Muscle of arm (tissue), 12 donors: ENCODE results near the gene SERPING1. TPM values are rescaled to one million over a fixed set of nuclear protein-coding genes. Genes with fewer than 3 reads are reported as not detected.
A peak's percentile ranks its signal among the peaks of the same experiment; 100 is the strongest.

Experiments
- DNase-seq: peaks from one replicate; pipeline ENCODE4 v3.0.0-alpha.2; 2013
- polyA plus RNA-seq, 12 donors: library from polyadenylated mRNA; unstranded; fragments of 120-200 nt; gene quantifications; one replicate each; pipeline ENCODE4 v1.2.1, GENCODE V29; 2013; ENCODE audit not compliant: insufficient read length in 12 of 12

Gene SERPING1
- polyA plus RNA-seq, 12 donors, result 74.1 to 187 (median 90.7) TPM; not detected in 1

GRCh38 chr11:57588046-57588710, 9.3 kb upstream of the SERPING1 start:
- DNase-seq, result no peak

GRCh38 chr11:57596266-57596885, 1.1 kb upstream of the SERPING1 start:
- no peak for DNase-seq

- DNase-seq, result peak; percentile 88
Measured at GRCh38 chr11:57597916-57598830, 688 bp downstream of the SERPING1 start.

- no peak for DNase-seq
Measured at GRCh38 chr11:57598831-57599155, 1.3 kb downstream of the SERPING1 start.

- DNase-seq, result no peak
Measured at GRCh38 chr11:57599381-57599780, 1.9 kb downstream of the SERPING1 start.

GRCh38 chr11:57601297-57601696, 3.8 kb downstream of the SERPING1 start:
- DNase-seq, result no peak

GRCh38 chr11:57604296-57605027, 7.0 kb downstream of the SERPING1 start:
- no peak for DNase-seq

GRCh38 chr11:57605028-57605420, 7.5 kb downstream of the SERPING1 start:
- no peak for DNase-seq

GRCh38 chr11:57610170-57610569, 12.7 kb downstream of the SERPING1 start:
- no peak for DNase-seq

- DNase-seq, result no peak
Measured at GRCh38 chr11:57614234-57614772, 16.8 kb downstream of the SERPING1 start.

- DNase-seq, result no peak
Measured at GRCh38 chr11:57615308-57615707, 17.8 kb downstream of the SERPING1 start.

GRCh38 chr11:57616595-57616994, 19.1 kb downstream of the SERPING1 start:
- no peak for DNase-seq

GRCh38 chr11:57618438-57618837, 21.0 kb downstream of the SERPING1 start:
- no peak for DNase-seq

- DNase-seq, result no peak
Measured at GRCh38 chr11:57619331-57619730, 21.8 kb downstream of the SERPING1 start.

- no peak for DNase-seq
Measured at GRCh38 chr11:57620467-57620866, 23.0 kb downstream of the SERPING1 start.

- no peak for DNase-seq
Measured at GRCh38 chr11:57622263-57622662, 24.8 kb downstream of the SERPING1 start.

- no peak for DNase-seq
Measured at GRCh38 chr11:57624864-57625263, 27.4 kb downstream of the SERPING1 start.

GRCh38 chr11:57626895-57627294, 29.4 kb downstream of the SERPING1 start:
- no peak for DNase-seq

GRCh38 chr11:57630171-57630570, 32.7 kb downstream of the SERPING1 start:
- DNase-seq, result no peak

- no peak for DNase-seq
Measured at GRCh38 chr11:57632116-57632515, 34.6 kb downstream of the SERPING1 start.

GRCh38 chr11:57633394-57634070, 36.0 kb downstream of the SERPING1 start:
- no peak for DNase-seq
